Fibroblast of villous mesenchyme (primary cell): ENCODE measurements around the gene IKZF4. TPM values are rescaled to one million over a fixed set of nuclear protein-coding genes. Genes with fewer than 3 reads are reported as not detected.
A peak's percentile ranks its signal among the peaks of the same experiment; 100 is the strongest.
"Not testable (repeated sequence)": the region's sequence is repeated elsewhere in the genome, so short reads cannot be mapped to it uniquely, and the experiment has no call there.

Experiments used
- DNase-seq: peaks from one replicate; pipeline ENCODE4 v3.0.0-alpha.2; 2010; ENCODE audit warnings: low read depth
- H3K4me3 ChIP-seq: 2 replicates; pipeline ENCODE4 v1.5.1; 2011; ENCODE audit warnings: low read depth, mild to moderate bottlenecking, low read length
- CTCF ChIP-seq: IDR thresholded peaks from 2 replicates; pipeline ENCODE4 v1.5.1; 2012; ENCODE audit warnings: low read depth, mild to moderate bottlenecking, low read length; ENCODE audit not compliant: insufficient read depth
- total RNA-seq: library from RNA; depleted of rRNA; stranded (reverse); fragments of >200 nt; gene quantifications from 2 replicates; pipeline ENCODE4 v1.2.3, GENCODE V29; 2012

The IKZF4 gene
- total RNA-seq, 1 donor = 1.3 TPM

- no peak for DNase-seq
- H3K4me3 ChIP-seq = no peak overlapping the region
- TF ChIP-seq CTCF = no peak
These were observed 42.2 kb downstream of the IKZF4 start for GRCh38 chr12:56062996-56063395.

GRCh38 chr12:56071648-56072047 is 50.8 kb downstream of the IKZF4 start:
- TF ChIP-seq CTCF = no peak
- DNase-seq = peak; percentile 23
- no peak overlapping the region for H3K4me3 ChIP-seq

- TF ChIP-seq CTCF = no peak
- no peak for DNase-seq
- no peak overlapping the region for H3K4me3 ChIP-seq
These were observed 53.6 kb downstream of the IKZF4 start for GRCh38 chr12:56074396-56074795.

- DNase-seq = peak; percentile 57
- H3K4me3 ChIP-seq = not testable (repeated sequence)
These were observed 57.1 kb downstream of the IKZF4 start for GRCh38 chr12:56077966-56078365.

GRCh38 chr12:56078427-56078826 is 57.6 kb downstream of the IKZF4 start:
- TF ChIP-seq CTCF = no peak
- no peak for DNase-seq
- H3K4me3 ChIP-seq = no peak overlapping the region

GRCh38 chr12:56078931-56079722 is 58.3 kb downstream of the IKZF4 start:
- peak overlapping the region; percentile 70 for H3K4me3 ChIP-seq
- peak; percentile 81 for DNase-seq
- peak; percentile 79 for TF ChIP-seq CTCF

- peak; percentile 2 for TF ChIP-seq CTCF
- DNase-seq = peak; percentile 76
- peak within 1 kb of the TSS; percentile 70 for H3K4me3 ChIP-seq
These were observed 59.1 kb downstream of the IKZF4 start, which contains the start of gene ERBB3 for GRCh38 chr12:56079723-56080555. TSS of gene ERBB3 (plus strand) at chr12:56080165. CDS start at chr12:56080301, 136 bp downstream.
